HCT116 (cell line): ENCODE results near the gene SYT3.

Experiments
- EZH2 ChIP-seq: fragments of 200-600 bp; sonication (generic); IDR thresholded peaks from 2 replicates; pipeline ENCODE4 v1.6.1; 2017; ENCODE audit warnings: antibody characterized with exemption, mixed run types
- EZH2phosphoT487 ChIP-seq: fragments of 200-600 bp; IDR thresholded peaks from 2 replicates; pipeline ENCODE4 v1.6.1; 2018; ENCODE audit warnings: antibody characterized with exemption, borderline replicate concordance
- SP1 ChIP-seq: IDR thresholded peaks from 2 replicates; pipeline ENCODE4 v1.6.1; 2012; ENCODE audit warnings: low read depth
- TF ChIP-seq, protein P1 (sequence below), 3 experiments: fragments of 200-600 bp in 1 of 3; sonication (generic) in 1 of 3; IDR thresholded peaks in 2 of 3; conservative IDR thresholded peaks in 1 of 3; 2 replicates each; pipeline ENCODE4 v1.5.1; 2012 to 2017; ENCODE audit warnings: low read depth in 2 of 3, low read length in 2 of 3, antibody characterized with exemption in 1 of 3, borderline replicate concordance in 1 of 3, control low read depth in 1 of 3, mild to moderate bottlenecking in 1 of 3, mixed read lengths in 1 of 3, mixed run types in 1 of 3, moderate library complexity in 1 of 3; ENCODE audit not compliant: insufficient read depth in 1 of 3
- TF ChIP-seq, protein P2 (sequence below): IDR thresholded peaks from 2 replicates; pipeline ENCODE4 v1.6.1; 2012; ENCODE audit warnings: low read depth
- TF ChIP-seq, protein P3 (sequence below): IDR thresholded peaks from 2 replicates; pipeline ENCODE4 v1.6.1; 2012

DNA sequence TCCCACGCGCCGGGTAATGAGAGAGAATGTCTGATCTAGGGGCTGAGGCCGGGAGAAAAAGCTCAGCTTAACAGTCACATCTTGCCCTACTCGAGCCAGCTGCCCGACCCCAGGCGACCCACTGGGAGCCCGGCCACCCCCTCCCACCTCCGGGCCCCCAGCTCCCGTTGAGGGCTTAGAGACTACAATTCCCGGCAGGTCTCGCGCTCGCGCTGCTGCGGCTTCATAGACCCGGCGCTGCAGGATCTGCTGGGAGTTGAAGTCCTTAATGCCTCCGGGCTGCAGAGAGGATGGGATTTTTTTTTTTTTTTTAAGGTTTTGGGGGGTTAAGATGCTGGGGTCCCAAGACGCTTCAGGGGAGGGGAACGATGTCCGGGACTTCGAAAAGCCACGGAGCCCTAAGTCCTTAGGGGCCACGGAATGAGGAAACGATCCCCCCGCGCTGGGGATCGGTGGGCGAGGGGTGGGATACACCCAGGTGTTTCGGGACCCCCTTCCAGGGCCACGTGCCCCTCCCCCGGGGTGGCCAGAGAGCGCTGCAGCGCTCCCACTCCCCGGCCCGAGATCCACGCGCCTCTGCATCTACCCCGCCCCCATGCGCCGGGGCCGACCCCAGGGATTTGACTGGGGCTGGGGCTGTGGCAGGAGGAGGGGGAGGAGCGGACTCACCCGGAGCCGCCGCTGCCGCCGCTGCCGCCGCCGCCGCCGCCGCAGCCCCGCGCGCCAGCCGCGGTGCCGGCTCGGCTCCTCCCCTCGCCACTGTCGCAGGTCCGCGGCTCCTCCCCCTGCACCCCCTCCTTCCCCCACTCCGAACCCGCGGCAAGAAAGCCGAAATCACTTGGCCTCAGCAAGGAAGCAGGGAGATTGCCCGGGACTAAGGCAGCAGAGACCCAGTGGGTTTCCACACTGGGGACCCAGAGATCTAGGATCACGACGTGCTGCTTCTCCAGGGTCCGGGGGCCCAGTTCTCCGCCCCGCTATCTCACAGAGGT, at the start of gene SYT3:
- TF ChIP-seq SP1 (no peak), EZH2 (no peak), EZH2phosphoT487 (no peak)
- TF ChIP-seq, protein P1, sequence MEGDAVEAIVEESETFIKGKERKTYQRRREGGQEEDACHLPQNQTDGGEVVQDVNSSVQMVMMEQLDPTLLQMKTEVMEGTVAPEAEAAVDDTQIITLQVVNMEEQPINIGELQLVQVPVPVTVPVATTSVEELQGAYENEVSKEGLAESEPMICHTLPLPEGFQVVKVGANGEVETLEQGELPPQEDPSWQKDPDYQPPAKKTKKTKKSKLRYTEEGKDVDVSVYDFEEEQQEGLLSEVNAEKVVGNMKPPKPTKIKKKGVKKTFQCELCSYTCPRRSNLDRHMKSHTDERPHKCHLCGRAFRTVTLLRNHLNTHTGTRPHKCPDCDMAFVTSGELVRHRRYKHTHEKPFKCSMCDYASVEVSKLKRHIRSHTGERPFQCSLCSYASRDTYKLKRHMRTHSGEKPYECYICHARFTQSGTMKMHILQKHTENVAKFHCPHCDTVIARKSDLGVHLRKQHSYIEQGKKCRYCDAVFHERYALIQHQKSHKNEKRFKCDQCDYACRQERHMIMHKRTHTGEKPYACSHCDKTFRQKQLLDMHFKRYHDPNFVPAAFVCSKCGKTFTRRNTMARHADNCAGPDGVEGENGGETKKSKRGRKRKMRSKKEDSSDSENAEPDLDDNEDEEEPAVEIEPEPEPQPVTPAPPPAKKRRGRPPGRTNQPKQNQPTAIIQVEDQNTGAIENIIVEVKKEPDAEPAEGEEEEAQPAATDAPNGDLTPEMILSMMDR (IDR thresholded peaks at IDR 0.05 in 2 of 3, conservative IDR thresholded peaks at IDR 0.05 in 1 of 3; ENCODE audit: borderline replicate concordance in 1 of 3, insufficient read depth in 1 of 3, low read depth in 2 of 3, low read length in 2 of 3), result no peak
- TF ChIP-seq, protein P2, sequence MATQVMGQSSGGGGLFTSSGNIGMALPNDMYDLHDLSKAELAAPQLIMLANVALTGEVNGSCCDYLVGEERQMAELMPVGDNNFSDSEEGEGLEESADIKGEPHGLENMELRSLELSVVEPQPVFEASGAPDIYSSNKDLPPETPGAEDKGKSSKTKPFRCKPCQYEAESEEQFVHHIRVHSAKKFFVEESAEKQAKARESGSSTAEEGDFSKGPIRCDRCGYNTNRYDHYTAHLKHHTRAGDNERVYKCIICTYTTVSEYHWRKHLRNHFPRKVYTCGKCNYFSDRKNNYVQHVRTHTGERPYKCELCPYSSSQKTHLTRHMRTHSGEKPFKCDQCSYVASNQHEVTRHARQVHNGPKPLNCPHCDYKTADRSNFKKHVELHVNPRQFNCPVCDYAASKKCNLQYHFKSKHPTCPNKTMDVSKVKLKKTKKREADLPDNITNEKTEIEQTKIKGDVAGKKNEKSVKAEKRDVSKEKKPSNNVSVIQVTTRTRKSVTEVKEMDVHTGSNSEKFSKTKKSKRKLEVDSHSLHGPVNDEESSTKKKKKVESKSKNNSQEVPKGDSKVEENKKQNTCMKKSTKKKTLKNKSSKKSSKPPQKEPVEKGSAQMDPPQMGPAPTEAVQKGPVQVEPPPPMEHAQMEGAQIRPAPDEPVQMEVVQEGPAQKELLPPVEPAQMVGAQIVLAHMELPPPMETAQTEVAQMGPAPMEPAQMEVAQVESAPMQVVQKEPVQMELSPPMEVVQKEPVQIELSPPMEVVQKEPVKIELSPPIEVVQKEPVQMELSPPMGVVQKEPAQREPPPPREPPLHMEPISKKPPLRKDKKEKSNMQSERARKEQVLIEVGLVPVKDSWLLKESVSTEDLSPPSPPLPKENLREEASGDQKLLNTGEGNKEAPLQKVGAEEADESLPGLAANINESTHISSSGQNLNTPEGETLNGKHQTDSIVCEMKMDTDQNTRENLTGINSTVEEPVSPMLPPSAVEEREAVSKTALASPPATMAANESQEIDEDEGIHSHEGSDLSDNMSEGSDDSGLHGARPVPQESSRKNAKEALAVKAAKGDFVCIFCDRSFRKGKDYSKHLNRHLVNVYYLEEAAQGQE, result no peak
- TF ChIP-seq, protein P3, sequence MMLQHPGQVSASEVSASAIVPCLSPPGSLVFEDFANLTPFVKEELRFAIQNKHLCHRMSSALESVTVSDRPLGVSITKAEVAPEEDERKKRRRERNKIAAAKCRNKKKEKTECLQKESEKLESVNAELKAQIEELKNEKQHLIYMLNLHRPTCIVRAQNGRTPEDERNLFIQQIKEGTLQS, result no peak
